GM23338 (cell line): ENCODE data around the gene KLHL6. TPM values are rescaled to one million over a fixed set of nuclear protein-coding genes. Genes with fewer than 3 reads are reported as not detected.

Experiments used
- ATAC-seq: fragments of 200-7000 bp; cut with Tn5 transposase; 3 replicates; pipeline ENCODE4 v1.9.1; 2020
- DNase-seq: peaks from one replicate; pipeline ENCODE4 v3.0.0-alpha.2; 2015; ENCODE audit warnings: low spot score
- H2AFZ ChIP-seq: fragments of 200-600 bp; sonication (generic); 2 replicates; pipeline ENCODE4 v1.8.0; 2016; ENCODE audit warnings: antibody characterized with exemption, mild to moderate bottlenecking, moderate library complexity
- H3F3A ChIP-seq: fragments of 200-600 bp; sonication (generic); replicated peaks from 2 replicates; pipeline ENCODE4 v1.8.0; 2017; ENCODE audit warnings: antibody characterized with exemption, mixed run types, low read depth
- H3K27ac ChIP-seq: fragments of 200-600 bp; sonication (generic); 2 replicates; pipeline ENCODE4 v1.6.1; 2016; ENCODE audit warnings: low read depth
- H3K27me3 ChIP-seq: fragments of 200-600 bp; sonication (generic); 2 replicates; pipeline ENCODE4 v1.8.0; 2016; ENCODE audit warnings: mild to moderate bottlenecking, mixed run types, moderate library complexity; ENCODE audit not compliant: insufficient read depth
- H3K36me3 ChIP-seq: fragments of 200-600 bp; sonication (generic); 2 replicates; pipeline ENCODE4 v1.8.0; 2016; ENCODE audit warnings: mild to moderate bottlenecking; ENCODE audit not compliant: insufficient read depth
- H3K4me1 ChIP-seq: fragments of 200-600 bp; sonication (generic); 2 replicates; pipeline ENCODE4 v1.8.0; 2016; ENCODE audit warnings: mild to moderate bottlenecking, moderate library complexity; ENCODE audit not compliant: insufficient read depth
- H3K4me2 ChIP-seq: fragments of 200-600 bp; sonication (generic); 2 replicates; pipeline ENCODE4 v1.7.1; 2017; ENCODE audit warnings: mixed run types
- H3K4me3 ChIP-seq: fragments of 200-600 bp; sonication (generic); 2 replicates; pipeline ENCODE4 v1.6.1; 2016; ENCODE audit warnings: mixed run types
- H3K79me2 ChIP-seq: fragments of 200-600 bp; sonication (generic); replicated peaks from 2 replicates; pipeline ENCODE4 v1.8.0; 2017; ENCODE audit warnings: mild to moderate bottlenecking; ENCODE audit not compliant: insufficient read depth
- H3K9me2 ChIP-seq: fragments of 200-600 bp; sonication (generic); 2 replicates; pipeline ENCODE4 v1.8.0; 2017; ENCODE audit not compliant: insufficient read depth
- H4K20me1 ChIP-seq: fragments of 200-600 bp; sonication (generic); replicated peaks from 2 replicates; pipeline ENCODE4 v1.8.0; 2017; ENCODE audit warnings: mild to moderate bottlenecking; ENCODE audit not compliant: insufficient read depth
- H3K27ac Mint-ChIP-seq: 2 replicates; pipeline ENCODE4 v1.8.0; 2020; ENCODE audit warnings: inconsistent platforms, mild to moderate bottlenecking, moderate library complexity, mixed read lengths
- H3K27me3 Mint-ChIP-seq: 3 replicates; pipeline ENCODE4 v1.8.0; 2022; ENCODE audit warnings: low read depth, mild to moderate bottlenecking, moderate library complexity, mixed read lengths, inconsistent platforms; ENCODE audit not compliant: insufficient read depth, poor library complexity
- H3K36me3 Mint-ChIP-seq: 3 replicates; pipeline ENCODE4 v1.8.0; 2021; ENCODE audit warnings: low read depth, mild to moderate bottlenecking, inconsistent platforms, moderate library complexity, mixed read lengths
- H3K4me1 Mint-ChIP-seq: 3 replicates; pipeline ENCODE4 v1.8.0; 2020; ENCODE audit warnings: mild to moderate bottlenecking, inconsistent platforms, mixed read lengths
- H3K4me3 Mint-ChIP-seq: 3 replicates; pipeline ENCODE4 v1.8.0; 2021; ENCODE audit warnings: moderate library complexity, mild to moderate bottlenecking, inconsistent platforms, mixed read lengths
- H3K9me3 Mint-ChIP-seq: 3 replicates; pipeline ENCODE4 v1.8.0; 2020; ENCODE audit warnings: moderate library complexity, mild to moderate bottlenecking, inconsistent platforms, mixed read lengths
- CREB1 ChIP-seq: fragments of 250-450 bp; sonication (Bioruptor Pico); IDR thresholded peaks from 2 replicates; pipeline ENCODE4 v1.5.0; 2020; ENCODE audit warnings: low read depth, mild to moderate bottlenecking, moderate library complexity
- JUNB ChIP-seq: IDR thresholded peaks from one replicate; pipeline ENCODE4 v1.6.1; 2016; ENCODE audit warnings: antibody characterized with exemption; ENCODE audit not compliant: unreplicated experiment
- NANOG ChIP-seq: IDR thresholded peaks from 2 replicates; pipeline ENCODE4 v1.6.1; 2016; ENCODE audit warnings: antibody characterized with exemption, borderline replicate concordance
- POLR2AphosphoS5 ChIP-seq: IDR thresholded peaks from 2 replicates; pipeline ENCODE4 v1.6.1; 2016; ENCODE audit warnings: antibody characterized with exemption, low read depth
- ZNF114 ChIP-seq: fragments of 250-450 bp; sonication (Bioruptor Pico); IDR thresholded peaks from 2 replicates; pipeline ENCODE4 v1.5.0; 2020; ENCODE audit warnings: mild to moderate bottlenecking, moderate library complexity
- ZNF331 ChIP-seq: fragments of 250-450 bp; sonication (Bioruptor Pico); IDR thresholded peaks from 2 replicates; pipeline ENCODE4 v1.5.0; 2020; ENCODE audit warnings: low read depth, mild to moderate bottlenecking, moderate library complexity
- polyA plus RNA-seq: library from polyadenylated mRNA; unstranded; fragments of >200 nt; fragmentation: Nextera tagmentation; extraction: Ambion mirVana; gene quantifications from 2 replicates; pipeline ENCODE4 v1.2.1, GENCODE V29; 2016
- total RNA-seq: library from RNA; depleted of rRNA; stranded (reverse); fragments of >200 nt; shearing (Covaris generic); gene quantifications from 2 replicates; pipeline ENCODE4 v1.2.3, GENCODE V29; 2014
- TF ChIP-seq, protein P1 (sequence below): fragments of 250-450 bp; sonication (Bioruptor Pico); IDR thresholded peaks from 2 replicates; pipeline ENCODE4 v1.5.0; 2020; ENCODE audit warnings: mild to moderate bottlenecking, moderate library complexity
- TF ChIP-seq, protein P2 (sequence below): IDR thresholded peaks from 2 replicates; pipeline ENCODE4 v1.6.1; 2016; ENCODE audit warnings: antibody characterized with exemption
- TF ChIP-seq, protein P3 (sequence below): IDR thresholded peaks from one replicate; pipeline ENCODE4 v1.6.1; 2018; ENCODE audit warnings: antibody characterized with exemption; ENCODE audit not compliant: unreplicated experiment
- TF ChIP-seq, protein P4 (sequence below), 2 experiments: fragments of 200-600 bp in 1 of 2; sonication (generic) in 1 of 2; conservative IDR thresholded peaks; 2 replicates each; pipeline versions ENCODE4 v1.5.1 to v1.6.1; 2016 to 2017; ENCODE audit warnings: antibody characterized with exemption in 2 of 2, low read depth in 2 of 2, mild to moderate bottlenecking in 2 of 2, moderate library complexity in 1 of 2

KLHL6 gene
- total and polyA plus RNA-seq, 2 experiments from 2014 or later: not detected

DNA sequence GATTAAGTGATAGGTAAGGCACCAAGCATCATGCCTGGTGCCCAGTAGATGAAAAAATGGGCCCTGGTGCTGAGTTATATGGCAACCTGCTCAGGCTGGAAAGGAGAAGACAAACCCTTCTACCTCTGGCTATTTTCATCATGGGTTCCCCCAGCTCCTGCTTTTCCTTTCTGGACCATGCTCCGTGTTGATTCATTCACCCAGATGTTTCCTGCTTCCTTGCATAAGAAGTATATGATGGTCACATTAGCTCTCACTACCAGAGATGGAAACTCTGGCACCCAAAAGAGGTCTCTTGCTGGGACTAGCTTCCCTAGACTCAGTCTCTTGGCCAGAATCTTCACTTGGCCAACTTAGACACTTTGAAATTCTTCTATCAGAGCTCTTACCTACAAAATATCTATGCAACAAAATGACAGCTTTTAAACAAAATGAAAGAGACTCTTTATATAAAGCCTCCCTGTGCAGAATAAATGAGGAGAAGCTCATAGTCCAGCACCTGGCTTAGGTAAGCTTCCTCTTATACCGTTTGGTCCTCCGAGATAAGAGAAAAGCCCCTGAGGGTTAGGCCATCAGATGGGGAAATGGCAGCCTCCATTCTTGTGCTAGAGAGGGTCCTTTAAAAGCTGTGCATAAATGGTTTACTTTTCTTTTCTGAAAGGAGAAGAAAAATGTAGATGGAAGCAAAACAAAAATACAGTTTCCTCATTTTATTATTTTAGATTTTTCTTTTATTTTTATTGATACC, 80.3 kb downstream of the KLHL6 start:
- no peak overlapping the region for H3K27ac Mint-ChIP-seq
- no peaks in the 10 kb centered on the region for H3K36me3 Mint-ChIP-seq
- Histone ChIP-seq H3K9me2 (no peaks in the 10 kb centered on the region), H3K4me3 (no peak overlapping the region), H3K79me2 (no peaks in the 10 kb centered on the region), H2AFZ (0 out of 2 replicates have a peak overlapping the region, but pooled peaks have one; percentile 47), H3K4me1 (peaks cover 5% of the 10 kb centered on the region; the same call in 1 of the 2 replicates), H3K36me3 (no peaks in the 10 kb centered on the region), H3K4me2 (no peak overlapping the region), H3K27ac (no peak overlapping the region), H4K20me1 (no peaks in the 10 kb centered on the region), H3K27me3 (no peaks in the 10 kb centered on the region), H3F3A (no peaks in the 10 kb centered on the region)
- H3K4me1 Mint-ChIP-seq: peaks cover 14% of the 10 kb centered on the region
- no peaks in the 10 kb centered on the region for H3K27me3 Mint-ChIP-seq
- TF ChIP-seq, protein P1, sequence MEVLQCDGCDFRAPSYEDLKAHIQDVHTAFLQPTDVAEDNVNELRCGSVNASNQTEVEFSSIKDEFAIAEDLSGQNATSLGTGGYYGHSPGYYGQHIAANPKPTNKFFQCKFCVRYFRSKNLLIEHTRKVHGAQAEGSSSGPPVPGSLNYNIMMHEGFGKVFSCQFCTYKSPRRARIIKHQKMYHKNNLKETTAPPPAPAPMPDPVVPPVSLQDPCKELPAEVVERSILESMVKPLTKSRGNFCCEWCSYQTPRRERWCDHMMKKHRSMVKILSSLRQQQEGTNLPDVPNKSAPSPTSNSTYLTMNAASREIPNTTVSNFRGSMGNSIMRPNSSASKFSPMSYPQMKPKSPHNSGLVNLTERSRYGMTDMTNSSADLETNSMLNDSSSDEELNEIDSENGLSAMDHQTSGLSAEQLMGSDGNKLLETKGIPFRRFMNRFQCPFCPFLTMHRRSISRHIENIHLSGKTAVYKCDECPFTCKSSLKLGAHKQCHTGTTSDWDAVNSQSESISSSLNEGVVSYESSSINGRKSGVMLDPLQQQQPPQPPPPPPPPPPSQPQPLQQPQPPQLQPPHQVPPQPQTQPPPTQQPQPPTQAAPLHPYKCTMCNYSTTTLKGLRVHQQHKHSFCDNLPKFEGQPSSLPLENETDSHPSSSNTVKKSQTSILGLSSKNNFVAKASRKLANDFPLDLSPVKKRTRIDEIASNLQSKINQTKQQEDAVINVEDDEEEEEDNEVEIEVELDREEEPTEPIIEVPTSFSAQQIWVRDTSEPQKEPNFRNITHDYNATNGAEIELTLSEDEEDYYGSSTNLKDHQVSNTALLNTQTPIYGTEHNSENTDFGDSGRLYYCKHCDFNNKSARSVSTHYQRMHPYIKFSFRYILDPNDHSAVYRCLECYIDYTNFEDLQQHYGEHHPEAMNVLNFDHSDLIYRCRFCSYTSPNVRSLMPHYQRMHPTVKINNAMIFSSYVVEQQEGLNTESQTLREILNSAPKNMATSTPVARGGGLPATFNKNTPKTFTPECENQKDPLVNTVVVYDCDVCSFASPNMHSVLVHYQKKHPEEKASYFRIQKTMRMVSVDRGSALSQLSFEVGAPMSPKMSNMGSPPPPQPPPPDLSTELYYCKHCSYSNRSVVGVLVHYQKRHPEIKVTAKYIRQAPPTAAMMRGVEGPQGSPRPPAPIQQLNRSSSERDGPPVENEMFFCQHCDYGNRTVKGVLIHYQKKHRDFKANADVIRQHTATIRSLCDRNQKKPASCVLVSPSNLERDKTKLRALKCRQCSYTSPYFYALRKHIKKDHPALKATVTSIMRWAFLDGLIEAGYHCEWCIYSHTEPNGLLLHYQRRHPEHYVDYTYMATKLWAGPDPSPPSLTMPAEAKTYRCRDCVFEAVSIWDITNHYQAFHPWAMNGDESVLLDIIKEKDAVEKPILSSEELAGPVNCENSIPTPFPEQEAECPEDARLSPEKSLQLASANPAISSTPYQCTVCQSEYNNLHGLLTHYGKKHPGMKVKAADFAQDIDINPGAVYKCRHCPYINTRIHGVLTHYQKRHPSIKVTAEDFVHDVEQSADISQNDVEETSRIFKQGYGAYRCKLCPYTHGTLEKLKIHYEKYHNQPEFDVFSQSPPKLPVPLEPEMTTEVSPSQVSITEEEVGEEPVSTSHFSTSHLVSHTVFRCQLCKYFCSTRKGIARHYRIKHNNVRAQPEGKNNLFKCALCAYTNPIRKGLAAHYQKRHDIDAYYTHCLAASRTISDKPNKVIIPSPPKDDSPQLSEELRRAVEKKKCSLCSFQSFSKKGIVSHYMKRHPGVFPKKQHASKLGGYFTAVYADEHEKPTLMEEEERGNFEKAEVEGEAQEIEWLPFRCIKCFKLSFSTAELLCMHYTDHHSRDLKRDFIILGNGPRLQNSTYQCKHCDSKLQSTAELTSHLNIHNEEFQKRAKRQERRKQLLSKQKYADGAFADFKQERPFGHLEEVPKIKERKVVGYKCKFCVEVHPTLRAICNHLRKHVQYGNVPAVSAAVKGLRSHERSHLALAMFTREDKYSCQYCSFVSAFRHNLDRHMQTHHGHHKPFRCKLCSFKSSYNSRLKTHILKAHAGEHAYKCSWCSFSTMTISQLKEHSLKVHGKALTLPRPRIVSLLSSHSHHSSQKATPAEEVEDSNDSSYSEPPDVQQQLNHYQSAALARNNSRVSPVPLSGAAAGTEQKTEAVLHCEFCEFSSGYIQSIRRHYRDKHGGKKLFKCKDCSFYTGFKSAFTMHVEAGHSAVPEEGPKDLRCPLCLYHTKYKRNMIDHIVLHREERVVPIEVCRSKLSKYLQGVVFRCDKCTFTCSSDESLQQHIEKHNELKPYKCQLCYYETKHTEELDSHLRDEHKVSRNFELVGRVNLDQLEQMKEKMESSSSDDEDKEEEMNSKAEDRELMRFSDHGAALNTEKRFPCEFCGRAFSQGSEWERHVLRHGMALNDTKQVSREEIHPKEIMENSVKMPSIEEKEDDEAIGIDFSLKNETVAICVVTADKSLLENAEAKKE (CRISPR knock-in tag): no peak
- TF ChIP-seq CREB1 (CRISPR knock-in tag): no peak
- no peak for TF ChIP-seq ZNF114 (CRISPR knock-in tag)
- no peak for TF ChIP-seq JUNB
- TF ChIP-seq ZNF331 (CRISPR knock-in tag): no peak
- TF ChIP-seq NANOG: no peak
- TF ChIP-seq, protein P2, sequence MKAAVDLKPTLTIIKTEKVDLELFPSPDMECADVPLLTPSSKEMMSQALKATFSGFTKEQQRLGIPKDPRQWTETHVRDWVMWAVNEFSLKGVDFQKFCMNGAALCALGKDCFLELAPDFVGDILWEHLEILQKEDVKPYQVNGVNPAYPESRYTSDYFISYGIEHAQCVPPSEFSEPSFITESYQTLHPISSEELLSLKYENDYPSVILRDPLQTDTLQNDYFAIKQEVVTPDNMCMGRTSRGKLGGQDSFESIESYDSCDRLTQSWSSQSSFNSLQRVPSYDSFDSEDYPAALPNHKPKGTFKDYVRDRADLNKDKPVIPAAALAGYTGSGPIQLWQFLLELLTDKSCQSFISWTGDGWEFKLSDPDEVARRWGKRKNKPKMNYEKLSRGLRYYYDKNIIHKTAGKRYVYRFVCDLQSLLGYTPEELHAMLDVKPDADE: no peak
- TF ChIP-seq POLR2AphosphoS5: no peak
- TF ChIP-seq, protein P3, sequence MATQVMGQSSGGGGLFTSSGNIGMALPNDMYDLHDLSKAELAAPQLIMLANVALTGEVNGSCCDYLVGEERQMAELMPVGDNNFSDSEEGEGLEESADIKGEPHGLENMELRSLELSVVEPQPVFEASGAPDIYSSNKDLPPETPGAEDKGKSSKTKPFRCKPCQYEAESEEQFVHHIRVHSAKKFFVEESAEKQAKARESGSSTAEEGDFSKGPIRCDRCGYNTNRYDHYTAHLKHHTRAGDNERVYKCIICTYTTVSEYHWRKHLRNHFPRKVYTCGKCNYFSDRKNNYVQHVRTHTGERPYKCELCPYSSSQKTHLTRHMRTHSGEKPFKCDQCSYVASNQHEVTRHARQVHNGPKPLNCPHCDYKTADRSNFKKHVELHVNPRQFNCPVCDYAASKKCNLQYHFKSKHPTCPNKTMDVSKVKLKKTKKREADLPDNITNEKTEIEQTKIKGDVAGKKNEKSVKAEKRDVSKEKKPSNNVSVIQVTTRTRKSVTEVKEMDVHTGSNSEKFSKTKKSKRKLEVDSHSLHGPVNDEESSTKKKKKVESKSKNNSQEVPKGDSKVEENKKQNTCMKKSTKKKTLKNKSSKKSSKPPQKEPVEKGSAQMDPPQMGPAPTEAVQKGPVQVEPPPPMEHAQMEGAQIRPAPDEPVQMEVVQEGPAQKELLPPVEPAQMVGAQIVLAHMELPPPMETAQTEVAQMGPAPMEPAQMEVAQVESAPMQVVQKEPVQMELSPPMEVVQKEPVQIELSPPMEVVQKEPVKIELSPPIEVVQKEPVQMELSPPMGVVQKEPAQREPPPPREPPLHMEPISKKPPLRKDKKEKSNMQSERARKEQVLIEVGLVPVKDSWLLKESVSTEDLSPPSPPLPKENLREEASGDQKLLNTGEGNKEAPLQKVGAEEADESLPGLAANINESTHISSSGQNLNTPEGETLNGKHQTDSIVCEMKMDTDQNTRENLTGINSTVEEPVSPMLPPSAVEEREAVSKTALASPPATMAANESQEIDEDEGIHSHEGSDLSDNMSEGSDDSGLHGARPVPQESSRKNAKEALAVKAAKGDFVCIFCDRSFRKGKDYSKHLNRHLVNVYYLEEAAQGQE: no peak
- TF ChIP-seq, protein P4, sequence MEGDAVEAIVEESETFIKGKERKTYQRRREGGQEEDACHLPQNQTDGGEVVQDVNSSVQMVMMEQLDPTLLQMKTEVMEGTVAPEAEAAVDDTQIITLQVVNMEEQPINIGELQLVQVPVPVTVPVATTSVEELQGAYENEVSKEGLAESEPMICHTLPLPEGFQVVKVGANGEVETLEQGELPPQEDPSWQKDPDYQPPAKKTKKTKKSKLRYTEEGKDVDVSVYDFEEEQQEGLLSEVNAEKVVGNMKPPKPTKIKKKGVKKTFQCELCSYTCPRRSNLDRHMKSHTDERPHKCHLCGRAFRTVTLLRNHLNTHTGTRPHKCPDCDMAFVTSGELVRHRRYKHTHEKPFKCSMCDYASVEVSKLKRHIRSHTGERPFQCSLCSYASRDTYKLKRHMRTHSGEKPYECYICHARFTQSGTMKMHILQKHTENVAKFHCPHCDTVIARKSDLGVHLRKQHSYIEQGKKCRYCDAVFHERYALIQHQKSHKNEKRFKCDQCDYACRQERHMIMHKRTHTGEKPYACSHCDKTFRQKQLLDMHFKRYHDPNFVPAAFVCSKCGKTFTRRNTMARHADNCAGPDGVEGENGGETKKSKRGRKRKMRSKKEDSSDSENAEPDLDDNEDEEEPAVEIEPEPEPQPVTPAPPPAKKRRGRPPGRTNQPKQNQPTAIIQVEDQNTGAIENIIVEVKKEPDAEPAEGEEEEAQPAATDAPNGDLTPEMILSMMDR (conservative IDR thresholded peaks at IDR 0.05; ENCODE audit: low read depth in 2 of 2): no peak
- H3K9me3 Mint-ChIP-seq: no peaks in the 10 kb centered on the region
- ATAC-seq (no peak), DNase-seq (no peak)
- no peak overlapping the region for H3K4me3 Mint-ChIP-seq
